Caco-2 (cell line): Measurements from ENCODE around the gene EMILIN3. TPM values are rescaled to one million over a fixed set of nuclear protein-coding genes. Genes with fewer than 3 reads are reported as not detected.

Experiments
- BruUV-seq: library from RNA; stranded (reverse); fragments of 400-500 nt; replicated peaks from 2 replicates; lab custom pipeline; 2021; lab: Mats Ljungman, UMichigan
- CTCF ChIA-PET: fragments of 300-600 bp; sonication (Branson Sonifier 250); formaldehyde crosslinking; loops from one replicate; lab custom pipeline; 2022; ENCODE audit warnings: antibody characterized with exemption; lab: Charles Lee
- POLR2A ChIA-PET: fragments of 300-600 bp; sonication (Branson Sonifier 250); formaldehyde crosslinking; loops from one replicate; lab custom pipeline; 2022; ENCODE audit warnings: antibody characterized with exemption; lab: Charles Lee
- DNase-seq, 2 experiments: peaks; one replicate each; pipeline versions ENCODE4 v3.0.0 to v3.0.0-alpha.2; 2020 to 2022
- H3K27me3 ChIP-seq: replicated peaks from 2 replicates; pipeline ENCODE4 v1.6.0; 2011; ENCODE audit warnings: low read length; ENCODE audit not compliant: control insufficient read depth, insufficient read depth
- H3K36me3 ChIP-seq: 2 replicates; pipeline ENCODE4 v1.5.1; 2011; ENCODE audit warnings: low read length; ENCODE audit not compliant: control insufficient read depth, insufficient read depth
- H3K4me1 ChIP-seq: fragments of 250-450 bp; sonication (Bioruptor Pico); 2 replicates; pipeline ENCODE4 v1.5.1; 2020; ENCODE audit warnings: mild to moderate bottlenecking
- H3K4me3 ChIP-seq: 2 replicates; pipeline ENCODE4 v1.5.1; 2011; ENCODE audit warnings: low read depth, mild to moderate bottlenecking, control low read depth, low read length
- H3K9me3 ChIP-seq: fragments of 250-450 bp; sonication (Bioruptor Pico); 2 replicates; pipeline ENCODE4 v1.5.1; 2020; ENCODE audit warnings: mild to moderate bottlenecking, moderate library complexity
- H3K27ac Mint-ChIP-seq: one replicate; pipeline ENCODE4 v1.8.0; 2022; ENCODE audit warnings: mixed read lengths; ENCODE audit not compliant: unreplicated experiment
- H3K27me3 Mint-ChIP-seq: one replicate; pipeline ENCODE4 v1.8.0; 2022; ENCODE audit warnings: mixed read lengths; ENCODE audit not compliant: insufficient read depth, unreplicated experiment
- H3K36me3 Mint-ChIP-seq: one replicate; pipeline ENCODE4 v1.8.0; 2022; ENCODE audit warnings: mild to moderate bottlenecking, mixed read lengths; ENCODE audit not compliant: insufficient read depth, unreplicated experiment
- H3K4me1 Mint-ChIP-seq: one replicate; pipeline ENCODE4 v1.8.0; 2022; ENCODE audit warnings: low read depth, mixed read lengths; ENCODE audit not compliant: unreplicated experiment
- H3K4me3 Mint-ChIP-seq: one replicate; pipeline ENCODE4 v1.8.0; 2022; ENCODE audit warnings: mild to moderate bottlenecking, moderate library complexity, mixed read lengths; ENCODE audit not compliant: unreplicated experiment
- H3K9me3 Mint-ChIP-seq: one replicate; pipeline ENCODE4 v1.8.0; 2022; ENCODE audit warnings: mixed read lengths; ENCODE audit not compliant: unreplicated experiment
- CTCF ChIP-seq, 2 experiments: fragments of 200-600 bp in 1 of 2; IDR thresholded peaks; 1 replicate in 1 of 2; 2 replicates in 1 of 2; pipeline versions ENCODE4 v1.5.1 to v1.8.0; 2011 to 2022; ENCODE audit warnings: antibody characterized with exemption in 1 of 2, control low read depth in 1 of 2, inconsistent platforms in 1 of 2, low read depth in 1 of 2, low read length in 1 of 2, mild to moderate bottlenecking in 1 of 2, moderate library complexity in 1 of 2; ENCODE audit not compliant: insufficient read depth in 1 of 2, severe bottlenecking in 1 of 2, unreplicated experiment in 1 of 2
- intact Hi-C: fragments of 100-400 bp; cut with micrococcal nuclease; formaldehyde crosslinking; loops from one replicate; pipeline ENCODE4 v1.10.0; 2022; ENCODE audit not compliant: unreplicated experiment
- total RNA-seq: library from RNA; stranded (reverse); gene quantifications from 2 replicates; pipeline ENCODE4 v1.2.3, GENCODE V29; 2022

EMILIN3 gene
- total RNA-seq, 1 experiment from 2014 or later, result 0.50 TPM

GRCh38 chr20:41318271-41318649 lies 48.4 kb downstream of the EMILIN3 start:
- DNase-seq, result peak; percentile 41 to 54
- H3K27ac Mint-ChIP-seq, result peak overlapping the region; percentile 0
- Histone ChIP-seq H3K36me3 (no peaks in the 10 kb centered on the region), H3K4me1 (peaks cover 18% of the 10 kb centered on the region), H3K9me3 (no peaks in the 10 kb centered on the region), H3K4me3 (peak overlapping the region; percentile 75), H3K27me3 (no peaks in the 10 kb centered on the region)
- TSS peak; percentile 96 for BruUV-seq
- CTCF ChIA-PET, result interaction anchor here (0.6 to 2.5 kb wide), 5 partner anchors 8 to 183 kb away, joined by 3 to 12 read pairs (median 10); partner anchors contain the start of gene LPIN3
- H3K4me3 Mint-ChIP-seq, result peak overlapping the region; percentile 84
- intact Hi-C loops, result no loop called here
- H3K27me3 Mint-ChIP-seq, result no peaks in the 10 kb centered on the region
- POLR2A ChIA-PET, result interaction anchor here (1.7 to 1.8 kb wide), 2 partner anchors 10 to 22 kb away, joined by 5 to 13 read pairs; partner anchors contain the start of gene LPIN3
- peaks cover 30% of the 10 kb centered on the region for H3K4me1 Mint-ChIP-seq
- H3K9me3 Mint-ChIP-seq, result no peaks in the 10 kb centered on the region
- TF ChIP-seq CTCF (IDR thresholded peaks at IDR 0.05; ENCODE audit: insufficient read depth in 1 of 2, low read depth in 1 of 2, low read length in 1 of 2, severe bottlenecking in 1 of 2, unreplicated experiment in 1 of 2), result no peak
- no peaks in the 10 kb centered on the region for H3K36me3 Mint-ChIP-seq

DNA sequence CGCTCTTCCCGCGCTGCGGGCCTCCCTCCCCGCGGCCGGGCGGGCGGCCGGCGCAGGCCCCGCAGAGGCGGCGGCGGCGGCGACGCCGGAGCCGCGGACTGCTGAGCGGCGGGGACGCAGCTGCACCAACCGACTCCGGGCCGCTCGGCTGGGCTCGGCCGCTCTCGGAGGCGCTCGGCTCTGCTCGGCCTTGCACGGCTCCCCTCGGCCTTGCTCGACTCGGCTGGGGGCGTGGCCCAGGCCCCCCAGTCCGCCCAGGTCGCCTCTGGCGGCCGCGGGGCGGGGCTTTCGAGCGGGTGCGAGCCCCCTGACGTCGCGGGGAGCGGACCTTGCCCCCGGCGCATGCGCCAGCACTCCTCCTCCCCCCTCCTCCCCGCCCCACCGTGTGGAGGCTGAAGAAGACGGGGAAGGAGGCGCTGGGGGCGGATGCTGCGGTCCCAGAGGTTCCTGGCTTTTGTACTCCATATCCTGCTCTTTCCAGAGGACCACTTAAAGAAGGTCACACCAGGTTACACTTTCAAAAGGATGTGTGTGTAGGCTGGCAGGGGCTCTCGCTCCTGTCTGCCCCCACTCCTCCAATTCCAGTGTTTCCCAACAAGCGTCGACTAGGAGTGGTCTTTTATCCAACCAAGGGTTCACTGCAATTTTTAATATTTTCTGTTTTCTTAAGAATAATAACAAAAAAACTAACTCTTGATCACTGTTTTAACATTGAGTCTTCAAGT lies 48.9 kb downstream of the EMILIN3 start, which contains the start of gene ZHX3:
Gene ZHX3 (minus strand): TSS at position 186 of the 725 bp plus-strand sequence. CDS start 112,815 bp downstream, outside the sequence.
- no peaks in the 10 kb centered on the region for H3K9me3 ChIP-seq
- Mint-ChIP-seq H3K9me3 (no peaks in the 10 kb centered on the region), H3K27ac (peak within 1 kb of the TSS; percentile 10), H3K4me3 (peak within 1 kb of the TSS; percentile 84), H3K27me3 (no peaks in the 10 kb centered on the region), H3K4me1 (peaks cover 30% of the 10 kb centered on the region), H3K36me3 (no peaks in the 10 kb centered on the region)
- no TSS peak for BruUV-seq
- no peaks in the 10 kb centered on the region for H3K36me3 ChIP-seq
- CTCF ChIA-PET, result interaction anchor here (0.5 to 2.5 kb wide), 7 partner anchors 9 to 182 kb away, joined by 3 to 12 read pairs (median 6); partner anchors contain the start of gene LPIN3
- H3K4me3 ChIP-seq, result peak within 1 kb of the TSS; percentile 75
- no peaks in the 10 kb centered on the region for H3K27me3 ChIP-seq
- intact Hi-C loops, result loop anchor here (1.0 to 2.0 kb wide), 3 partner anchors 23 to 181 kb away; partner anchors contain the start of genes LPIN3 and PLCG1
- TF ChIP-seq CTCF (IDR thresholded peaks at IDR 0.05; ENCODE audit: insufficient read depth in 1 of 2, low read depth in 1 of 2, low read length in 1 of 2, severe bottlenecking in 1 of 2, unreplicated experiment in 1 of 2), result no peak
- POLR2A ChIA-PET, result interaction anchor here (0.6 to 1.8 kb wide), 4 partner anchors 9 to 629 kb away, joined by 3 to 13 read pairs (median 4); partner anchors contain the start of genes LPIN3 and MAFB
- peak; percentile 100 for DNase-seq
- H3K4me1 ChIP-seq, result peaks cover 18% of the 10 kb centered on the region
